NCI-H2196 (cell line): ENCODE measurements around the gene OR4M1.
"Not testable (repeated sequence)": the region's sequence is repeated elsewhere in the genome, so short reads cannot be mapped to it uniquely, and the experiment has no call there.

Source experiments
- DNase-seq: peaks from one replicate; lab custom pipeline; 2025; ENCODE audit not compliant: unreplicated experiment; lab: John Stamatoyannopoulos, UW

The OR4M1 gene

GRCh38 chr14:19821016-19821415 is 47.7 kb downstream of the OR4M1 start:
- DNase-seq, result not testable (repeated sequence)

DNA sequence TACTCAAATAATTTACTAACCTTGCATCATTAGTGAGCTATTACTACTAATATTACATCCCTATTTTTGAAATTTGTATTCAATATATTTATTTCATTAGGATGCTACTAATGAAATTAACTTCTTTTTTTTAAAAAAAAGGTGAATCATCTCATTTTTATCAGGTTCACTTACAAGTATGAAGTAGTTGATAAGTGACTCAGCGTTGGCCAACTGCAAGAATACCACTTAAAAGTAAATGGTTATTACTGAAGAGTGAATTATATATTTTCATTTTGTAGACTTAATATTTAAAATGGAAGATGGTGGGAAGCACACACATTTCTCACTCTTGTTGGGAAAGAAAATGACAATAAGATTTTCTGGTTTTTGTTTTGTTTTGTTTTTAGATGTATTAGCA is 49.9 kb downstream of the OR4M1 start:
- no peak for DNase-seq

GRCh38 chr14:19823765-19824164 is 50.5 kb downstream of the OR4M1 start:
- no peak for DNase-seq

DNA sequence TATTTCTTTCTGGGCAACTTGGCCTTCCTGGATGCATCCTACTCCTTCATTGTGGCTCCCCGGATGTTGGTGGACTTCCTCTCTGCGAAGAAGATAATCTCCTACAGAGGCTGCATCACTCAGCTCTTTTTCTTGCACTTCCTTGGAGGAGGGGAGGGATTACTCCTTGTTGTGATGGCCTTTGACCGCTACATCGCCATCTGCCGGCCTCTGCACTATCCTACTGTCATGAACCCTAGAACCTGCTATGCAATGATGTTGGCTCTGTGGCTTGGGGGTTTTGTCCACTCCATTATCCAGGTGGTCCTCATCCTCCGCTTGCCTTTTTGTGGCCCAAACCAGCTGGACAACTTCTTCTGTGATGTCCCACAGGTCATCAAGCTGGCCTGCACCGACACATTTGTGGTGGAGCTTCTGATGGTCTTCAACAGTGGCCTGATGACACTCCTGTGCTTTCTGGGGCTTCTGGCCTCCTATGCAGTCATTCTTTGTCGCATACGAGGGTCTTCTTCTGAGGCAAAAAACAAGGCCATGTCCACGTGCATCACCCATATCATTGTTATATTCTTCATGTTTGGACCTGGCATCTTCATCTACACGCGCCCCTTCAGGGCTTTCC is 54.4 kb downstream of the OR4M1 start:
- not testable (repeated sequence) for DNase-seq

DNA sequence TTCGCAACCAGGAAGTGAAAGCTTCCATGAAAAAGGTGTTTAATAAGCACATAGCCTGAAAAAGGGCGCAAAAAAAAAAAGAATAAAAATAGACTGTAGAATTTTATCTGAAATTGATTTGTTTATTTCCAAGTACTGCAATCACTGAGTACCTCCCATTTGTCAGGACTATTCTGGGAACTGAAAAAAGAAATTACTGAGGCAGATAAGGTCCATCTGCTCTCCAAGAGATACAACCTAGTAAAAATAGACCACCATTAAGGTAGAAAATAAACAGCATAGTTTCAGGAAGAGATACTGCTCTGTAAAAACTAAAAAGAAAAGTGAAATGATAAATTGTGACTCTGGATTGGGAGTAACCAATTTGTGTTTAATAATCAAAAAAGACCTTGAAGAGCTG is 55.0 kb downstream of the OR4M1 start:
- no peak for DNase-seq
